HG02852 (cell line): ENCODE data around the gene MORN1.

Experiments used
- ATAC-seq: cut with Tn5 transposase; IDR thresholded peaks from one replicate; pipeline ENCODE4 v1.9.1; 2021; ENCODE audit warnings: mild to moderate bottlenecking, moderate library complexity; ENCODE audit not compliant: unreplicated experiment

MORN1 gene

DNA sequence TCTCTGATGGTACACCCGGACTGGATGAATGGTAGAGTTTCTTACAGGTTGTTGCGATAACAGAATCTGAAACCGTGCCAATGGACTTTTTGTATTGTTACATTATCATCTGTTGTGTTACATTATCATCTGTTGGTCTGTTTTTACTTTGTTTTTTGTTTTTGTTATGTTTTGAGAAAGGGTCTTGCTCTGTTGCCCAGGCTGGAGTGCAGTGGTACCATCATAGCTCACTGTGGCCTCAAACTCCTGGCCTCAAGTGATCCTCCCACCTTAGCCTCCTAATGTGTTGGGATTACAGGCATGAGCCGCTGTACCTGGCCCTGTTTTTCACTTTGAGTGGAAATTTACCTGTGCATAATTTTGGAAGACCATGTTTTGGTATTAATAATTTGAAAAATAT, 31.2 kb upstream of the MORN1 start:
- ATAC-seq = no peak

DNA sequence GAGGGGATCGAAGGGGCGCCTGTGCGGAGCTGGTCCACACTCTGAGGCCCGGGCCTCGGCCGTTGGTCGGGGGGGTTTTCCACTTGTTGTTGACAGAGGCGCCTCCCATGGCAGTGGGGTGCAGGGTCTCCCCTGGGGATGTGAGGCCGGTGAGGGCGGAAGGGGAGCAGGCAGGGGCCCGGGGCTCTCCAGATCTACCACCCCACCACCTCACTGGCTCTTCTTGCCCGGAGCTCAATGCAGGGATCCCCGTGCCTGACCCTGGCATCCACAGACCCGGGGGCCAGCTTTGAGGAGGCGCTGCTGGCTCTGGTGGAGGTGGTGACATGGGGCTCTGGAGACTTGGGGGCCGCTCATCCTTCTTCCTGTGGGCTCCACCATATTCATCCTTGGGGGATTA, 28.1 kb upstream of the MORN1 start:
- ATAC-seq = no peak

DNA sequence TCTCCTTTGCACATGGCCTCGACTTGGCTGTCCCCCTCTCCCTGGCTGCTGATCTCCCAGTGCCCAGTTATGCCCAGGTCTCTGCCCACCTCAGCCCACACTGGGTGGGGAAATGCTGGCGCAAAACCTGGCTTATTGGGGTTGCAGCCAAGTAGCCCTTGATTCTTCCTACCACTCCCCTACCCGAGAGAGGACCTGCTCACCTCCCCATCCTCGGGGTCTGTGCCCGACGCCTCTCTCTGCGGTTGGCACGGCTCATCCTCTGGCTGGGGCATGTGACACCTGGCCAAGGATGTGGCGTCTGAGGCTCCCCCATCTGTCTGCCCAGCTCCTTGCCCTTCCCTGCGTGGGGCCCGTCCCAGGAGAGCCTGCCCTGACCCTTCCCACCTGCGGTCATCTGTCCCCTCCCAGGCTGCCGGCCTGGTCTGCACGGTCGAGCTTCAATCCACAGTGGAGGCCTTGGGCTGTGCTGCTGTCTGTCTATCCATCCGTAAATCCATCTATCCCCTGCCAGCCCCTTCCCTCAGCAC, 27.5 kb upstream of the MORN1 start:
- no peak for ATAC-seq

GRCh38 chr1:2417833-2418225, 26.5 kb upstream of the MORN1 start:
- ATAC-seq = no peak

- ATAC-seq = no peak
Measured at GRCh38 chr1:2417083-2417832, 25.9 kb upstream of the MORN1 start.

DNA sequence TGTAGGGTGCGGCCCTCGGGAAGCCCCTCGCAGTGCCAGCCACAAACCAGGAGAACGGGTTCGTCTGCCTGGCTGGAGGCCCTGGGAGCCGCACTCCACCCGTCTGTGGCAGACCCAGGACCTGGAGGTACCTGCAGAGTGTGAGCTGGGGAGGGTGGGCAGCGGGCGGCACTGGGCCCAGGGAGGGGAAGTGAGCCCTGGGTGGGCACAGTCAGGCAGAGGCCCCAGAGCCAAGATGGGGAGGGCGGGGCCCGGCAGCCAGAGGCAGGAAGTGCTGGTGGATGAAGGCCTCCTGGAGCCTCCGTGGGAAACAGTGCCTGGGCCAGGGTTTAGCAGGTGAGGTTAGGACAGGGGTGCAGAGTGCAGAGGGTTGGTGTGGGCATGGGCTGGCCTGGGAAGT, 25.0 kb upstream of the MORN1 start:
- no peak for ATAC-seq

DNA sequence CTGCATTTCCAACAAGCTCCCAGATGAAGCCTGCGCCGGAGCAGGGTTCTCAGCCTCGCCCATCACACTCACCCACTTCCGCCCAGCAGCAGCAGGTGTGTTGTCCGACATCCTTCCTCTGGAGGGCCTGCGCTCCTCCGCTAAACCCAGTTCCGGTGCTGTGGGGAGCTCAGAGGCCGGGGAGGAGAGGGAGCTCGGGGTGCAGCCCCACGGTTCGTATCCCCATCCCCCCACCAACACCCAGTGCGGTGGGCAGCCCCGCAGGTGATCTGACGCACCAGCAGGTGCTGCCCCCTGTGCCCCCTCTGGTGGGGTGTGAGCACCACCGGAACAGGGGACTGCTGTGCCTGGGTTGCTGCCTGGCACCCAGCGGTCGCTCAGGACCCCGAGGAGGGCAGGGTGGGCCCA, 24.5 kb upstream of the MORN1 start:
- ATAC-seq = no peak

- no peak for ATAC-seq
Measured at GRCh38 chr1:2415337-2415736, 24.0 kb upstream of the MORN1 start.

GRCh38 chr1:2414297-2414958, 23.1 kb upstream of the MORN1 start:
- ATAC-seq = no peak

GRCh38 chr1:2413495-2414296, 22.3 kb upstream of the MORN1 start:
- ATAC-seq = no peak

DNA sequence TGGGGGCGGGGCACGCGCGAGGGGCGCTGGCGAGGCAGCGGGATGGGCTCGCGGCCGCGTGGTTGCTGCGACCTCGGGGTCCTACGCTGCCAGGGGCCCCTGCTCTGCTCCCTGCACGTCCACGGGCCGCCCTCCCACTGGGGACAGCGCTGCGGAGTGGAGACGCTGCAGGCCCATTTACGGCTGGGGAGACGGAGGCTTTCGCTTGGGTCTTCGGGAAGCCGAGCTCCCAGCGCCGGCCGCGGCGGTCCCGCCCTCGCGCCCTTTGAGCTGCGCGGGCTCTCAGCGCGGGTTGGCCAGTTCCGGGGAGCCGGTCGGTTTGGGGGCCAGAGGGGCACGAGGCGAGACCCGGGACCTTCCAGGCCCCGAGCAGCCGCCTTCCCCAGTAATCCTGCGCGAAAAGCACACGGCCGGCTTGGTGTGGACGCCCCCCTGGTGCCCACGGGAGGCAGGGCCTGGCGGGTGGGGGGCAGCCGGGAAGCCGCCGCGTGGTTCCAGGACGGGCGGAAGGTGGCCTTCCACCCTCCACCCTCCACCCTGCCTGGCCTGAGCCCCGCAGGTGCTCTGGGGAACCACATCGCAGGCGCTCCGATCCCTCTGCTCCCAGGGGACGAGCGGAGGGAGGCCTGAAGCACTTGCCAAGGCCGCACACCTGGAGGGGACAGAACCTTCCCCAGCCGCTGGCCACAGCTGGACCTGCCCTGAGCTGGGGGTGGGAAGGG, 21.6 kb upstream of the MORN1 start:
- peak; percentile 16 for ATAC-seq

- peak; percentile 76 for ATAC-seq
Measured at GRCh38 chr1:2412395-2412772, 21.0 kb upstream of the MORN1 start, which contains the start of gene PEX10. Gene PEX10 (minus strand): TSS chr1:2412564. CDS start chr1:2412502, 62 bp downstream.

DNA sequence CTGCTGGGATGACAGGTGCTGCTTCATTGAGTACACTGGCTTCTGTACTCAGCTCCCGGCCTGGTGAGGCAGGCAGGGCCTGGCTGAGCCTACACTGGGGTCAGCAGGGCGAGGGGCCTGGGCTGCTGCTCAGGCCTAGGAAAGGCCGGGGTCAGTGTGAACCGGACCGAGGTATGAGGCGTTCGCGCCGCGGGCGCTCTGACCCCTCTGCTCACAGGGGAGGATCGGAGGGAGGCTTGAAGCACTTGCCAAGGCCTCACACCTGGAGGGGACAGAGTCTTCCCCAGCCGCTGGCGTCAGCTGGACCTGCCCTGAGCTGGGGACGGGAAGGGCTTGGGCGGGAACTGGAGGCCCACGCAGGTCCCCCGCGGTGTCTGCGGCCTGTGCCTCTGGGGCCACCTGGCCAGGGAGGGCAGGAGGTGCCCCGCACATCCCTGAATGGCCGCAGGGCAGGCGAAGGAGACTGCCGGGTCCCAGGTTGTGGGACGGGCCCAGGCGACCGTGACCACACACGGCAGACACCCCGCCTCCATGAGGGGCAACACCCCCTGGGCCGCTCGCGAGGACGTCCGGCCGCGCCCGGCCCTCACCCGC, 20.5 kb upstream of the MORN1 start:
- peak; percentile 23 for ATAC-seq

DNA sequence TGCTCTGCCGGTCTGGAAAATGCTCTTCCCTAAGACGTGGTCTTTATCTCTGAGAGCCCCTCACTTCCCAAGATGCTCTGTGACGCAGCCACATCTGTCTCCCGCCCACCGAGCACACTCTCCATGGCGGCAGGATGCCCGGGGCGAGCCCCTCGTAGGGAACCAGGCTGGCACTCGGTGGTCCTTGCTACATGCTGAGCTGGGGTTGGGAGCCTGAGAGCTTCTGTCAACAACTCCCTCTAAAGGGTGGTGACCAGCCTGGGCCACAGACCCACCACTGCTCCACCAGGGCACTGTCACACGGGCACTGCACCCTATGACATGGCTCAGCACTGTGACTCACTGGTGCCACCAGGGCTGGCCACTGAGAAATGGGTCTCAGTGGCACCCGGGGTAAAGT, 18.4 kb upstream of the MORN1 start:
- no peak for ATAC-seq

DNA sequence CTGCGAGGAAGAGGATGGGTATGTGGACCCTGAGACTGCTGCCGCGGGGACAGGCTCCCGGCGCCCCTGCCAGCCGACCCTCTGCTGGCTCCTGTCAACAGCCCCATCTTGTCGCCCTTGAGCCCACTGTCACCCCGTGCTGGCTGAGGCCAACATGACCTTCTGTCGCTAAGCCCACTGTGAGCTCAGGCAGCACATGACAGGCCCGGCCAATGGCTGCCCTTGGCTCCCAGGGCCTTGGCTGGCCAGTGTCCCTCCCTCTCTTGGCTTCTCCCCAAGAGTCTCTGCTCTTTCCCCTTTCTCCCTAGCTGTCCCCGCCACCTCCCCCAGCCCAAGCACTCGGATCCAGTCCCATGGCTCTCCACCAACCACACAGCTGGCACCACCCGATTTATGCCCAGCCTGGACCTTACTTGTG, 17.5 kb upstream of the MORN1 start:
- ATAC-seq = no peak

DNA sequence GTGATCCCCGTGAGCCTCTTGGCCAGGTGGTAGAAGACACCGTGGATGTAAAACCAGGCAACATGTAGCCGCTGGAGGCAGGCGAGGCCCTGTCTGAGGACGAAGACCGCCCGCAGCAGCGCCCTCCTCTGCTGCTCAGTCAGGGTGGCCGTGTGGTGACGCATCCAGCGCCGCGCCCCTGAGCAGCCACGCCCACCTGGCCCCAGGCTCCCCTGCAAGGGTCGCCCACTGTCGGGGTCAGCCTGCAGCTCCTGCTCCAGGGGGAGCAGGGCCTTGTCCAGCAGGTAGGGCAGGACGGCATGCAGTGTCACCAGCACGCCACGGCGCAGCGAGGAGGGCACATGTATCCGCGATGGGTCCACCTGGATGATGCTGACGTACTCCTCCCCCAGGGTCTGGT, 17.1 kb upstream of the MORN1 start:
- ATAC-seq = no peak

DNA sequence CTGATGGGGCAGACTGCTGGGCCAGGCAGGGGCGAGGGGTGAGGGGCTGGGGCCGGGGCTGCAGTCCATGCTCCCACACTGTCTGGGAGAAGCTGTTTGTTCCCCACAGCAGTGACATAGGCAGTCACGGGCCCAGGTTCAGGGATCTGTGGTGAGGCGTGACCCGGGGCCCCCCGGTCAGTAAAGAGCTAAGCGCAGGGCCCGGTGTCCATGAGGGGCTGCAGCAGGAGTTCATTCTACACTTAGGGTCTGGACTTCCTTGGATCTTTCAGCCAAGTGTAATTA, 16.6 kb upstream of the MORN1 start:
- ATAC-seq = no peak

GRCh38 chr1:2407166-2407990, 16.0 kb upstream of the MORN1 start:
- ATAC-seq = no peak

DNA sequence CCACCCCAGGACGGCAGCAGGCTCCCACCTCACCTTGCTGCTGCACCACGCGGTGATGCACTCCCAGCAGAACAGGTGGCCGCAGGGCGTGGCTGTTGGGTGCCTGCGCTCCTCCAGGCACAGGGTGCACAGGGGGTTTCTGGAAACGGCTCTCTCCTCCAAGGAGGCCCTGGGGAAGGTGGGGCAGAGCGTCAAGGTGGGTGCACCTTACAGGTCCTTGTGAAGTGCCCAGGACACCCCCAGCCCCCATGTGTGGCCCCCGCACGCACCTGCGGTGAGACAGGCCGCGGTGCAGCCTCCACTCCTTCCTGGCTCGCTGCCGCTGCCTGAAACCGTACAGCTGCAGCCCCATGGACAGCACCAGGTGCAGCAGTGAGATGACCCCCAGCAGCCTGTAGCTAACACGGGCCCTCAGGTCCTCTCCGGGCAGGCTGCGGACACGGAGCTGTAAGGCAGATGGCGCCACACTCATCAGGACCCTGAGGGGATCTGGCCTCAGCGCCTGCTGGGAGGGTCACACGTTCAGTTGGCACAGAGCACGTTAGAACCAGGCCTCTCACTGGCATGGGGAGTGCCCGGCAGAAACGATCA, 15.2 kb upstream of the MORN1 start:
- ATAC-seq = no peak
